Measurements from ENCODE around the gene UPF2.

GRCh38 chr10:11910102-11910501, 132.5 kb downstream of the UPF2 start:
- TF ChIP-seq TAF1 (IDR thresholded peaks at IDR 0.05; ENCODE audit: borderline replicate concordance, low read depth, low read length), result no peak
- TF ChIP-seq POLR2AphosphoS5 (IDR thresholded peaks at IDR 0.05; ENCODE audit: low read depth, low read length), result no peak

All from GM12892 (cell line).